ENCODE measurements around the gene HAAO.

Gene HAAO

GRCh38 chr2:42792087-42792582 lies 248 bp downstream of the HAAO start:
- no peak for DNase-seq

- DNase-seq = no peak
Measured at GRCh38 chr2:42791606-42792005, 777 bp downstream of the HAAO start.

- no peak for DNase-seq
Measured at GRCh38 chr2:42789751-42790150, 2.6 kb downstream of the HAAO start.

- DNase-seq = no peak
Measured at GRCh38 chr2:42788882-42789281, 3.5 kb downstream of the HAAO start.

- no peak for DNase-seq
Measured at GRCh38 chr2:42788478-42788793, 3.9 kb downstream of the HAAO start.

- DNase-seq = no peak
Measured at GRCh38 chr2:42787788-42788477, 4.5 kb downstream of the HAAO start.

GRCh38 chr2:42787424-42787787 lies 5.0 kb downstream of the HAAO start:
- no peak for DNase-seq

- DNase-seq = no peak
Measured at GRCh38 chr2:42786561-42787345, 5.6 kb downstream of the HAAO start.

GRCh38 chr2:42784204-42784880 lies 8.0 kb downstream of the HAAO start:
- DNase-seq = no peak

- no peak for DNase-seq
Measured at GRCh38 chr2:42783511-42783910, 8.9 kb downstream of the HAAO start.

- DNase-seq = no peak
Measured at GRCh38 chr2:42781181-42781580, 11.2 kb downstream of the HAAO start.

- DNase-seq = no peak
Measured at GRCh38 chr2:42777883-42778805, 14.2 kb downstream of the HAAO start.

- DNase-seq = no peak
Measured at GRCh38 chr2:42775810-42776209, 16.6 kb downstream of the HAAO start.

GRCh38 chr2:42775186-42775585 lies 17.2 kb downstream of the HAAO start:
- no peak for DNase-seq

- DNase-seq = no peak
Measured at GRCh38 chr2:42771546-42772153, 20.7 kb downstream of the HAAO start.

GRCh38 chr2:42770288-42771131 lies 21.9 kb downstream of the HAAO start:
- DNase-seq = no peak

- DNase-seq = no peak
Measured at GRCh38 chr2:42769583-42770287, 22.6 kb downstream of the HAAO start.

GRCh38 chr2:42768706-42769256 lies 23.6 kb downstream of the HAAO start:
- no peak for DNase-seq

GRCh38 chr2:42767899-42768705 lies 24.3 kb downstream of the HAAO start:
- DNase-seq = no peak
